Thyroid gland (tissue), 4 donors: Measurements from ENCODE around the gene PURB. TPM values are rescaled to one million over a fixed set of nuclear protein-coding genes. Genes with fewer than 3 reads are reported as not detected.
"Not testable (repeated sequence)": the region's sequence is repeated elsewhere in the genome, so short reads cannot be mapped to it uniquely, and the experiment has no call there.

Experiments used
- DNase-seq, 2 donors: peaks; one replicate each; pipeline ENCODE4 v3.0.0-alpha.2; 2019
- H3K27ac ChIP-seq, 3 donors: fragments of 200-600 bp; sonication (generic); 1 replicate in 2 of 3; 2 replicates in 1 of 3; pipeline ENCODE4 v1.5.1; 2016 to 2019; ENCODE audit warnings: mild to moderate bottlenecking in 1 of 3, moderate library complexity in 1 of 3
- H3K27me3 ChIP-seq: fragments of 200-600 bp; sonication (generic); one replicate; pipeline ENCODE4 v1.5.1; 2019
- H3K36me3 ChIP-seq, 2 donors: fragments of 200-600 bp; sonication (generic); one replicate each; pipeline ENCODE4 v1.5.1; 2016 to 2019
- H3K4me1 ChIP-seq, 2 donors: fragments of 200-600 bp; sonication (generic); one replicate each; pipeline ENCODE4 v1.5.1; 2017 to 2019
- H3K4me3 ChIP-seq, 3 donors: fragments of 200-600 bp; sonication (generic); replicated peaks in 1 of 3; 1 replicate in 2 of 3; 2 replicates in 1 of 3; pipeline ENCODE4 v1.5.1; 2016; ENCODE audit warnings: mild to moderate bottlenecking in 1 of 3
- H3K9me3 ChIP-seq: fragments of 200-600 bp; sonication (generic); one replicate; pipeline ENCODE4 v1.5.1; 2017
- CTCF ChIP-seq, 6 experiments: fragments of 200-600 bp in 3 of 6; fragments of 450-650 bp in 3 of 6; sonication (generic) in 3 of 6; IDR thresholded peaks; one replicate each; pipeline ENCODE4 v1.5.1; 2016 to 2019; ENCODE audit warnings: antibody characterized with exemption in 6 of 6, mild to moderate bottlenecking in 2 of 6, inconsistent platforms in 1 of 6, moderate library complexity in 1 of 6
- POLR2A ChIP-seq, 2 donors: fragments of 450-650 bp; IDR thresholded peaks; one replicate each; pipeline ENCODE4 v1.6.1; 2017; ENCODE audit warnings: antibody characterized with exemption in 2 of 2, mild to moderate bottlenecking in 2 of 2, moderate library complexity in 1 of 2
- WGBS, 2 donors: methylation state at CpG; one replicate each; pipeline ENCODE4 v1.1.5; 2017; 5-methylcytosine and 5-hydroxymethylcytosine counted together
- intact Hi-C: fragments of 100-400 bp; cut with DNase I; formaldehyde crosslinking; loops from one replicate; pipeline ENCODE4 v1.15.1; 2023
- total RNA-seq, 4 donors: library from RNA; depleted of rRNA; stranded (reverse); fragments of >200 nt; gene quantifications; one replicate each; pipeline ENCODE4 v1.2.3, GENCODE V29; 2016

PURB gene
- total RNA-seq, 4 donors from 2014 or later = 25.6 to 47.4 (median 31.5) TPM

- 57 to 60% methylated on average over 1 of the region's 1 CpG for WGBS, 2 donors
- no peak overlapping the region for H3K27ac ChIP-seq
- no peak for TF ChIP-seq CTCF (IDR thresholded peaks at IDR 0.05)
- no peak for TF ChIP-seq POLR2A (IDR thresholded peaks at IDR 0.05)
- H3K9me3 ChIP-seq = no peaks in the 10 kb centered on the region
- H3K4me3 ChIP-seq = peak overlapping the region in 1 of 3 donors; percentile 4
- DNase-seq = no peak
- H3K27me3 ChIP-seq = no peaks in the 10 kb centered on the region
- intact Hi-C loops = loop anchor here (10.0 kb wide), 1 partner anchor 114 kb away; no protein-coding TSS in a partner anchor
- H3K4me1 ChIP-seq = peaks cover 53 to 65% of the 10 kb centered on the region in 2 donors
- no peaks in the 10 kb centered on the region for H3K36me3 ChIP-seq
These were observed 4.2 kb downstream of the PURB start for GRCh38 chr7:44881066-44881600.

- Histone ChIP-seq H3K27ac (no peak overlapping the region), H3K36me3 (no peaks in the 10 kb centered on the region), H3K4me1 (peaks cover 52 to 66% of the 10 kb centered on the region in 2 donors), H3K27me3 (no peaks in the 10 kb centered on the region), H3K4me3 (peak overlapping the region in 1 of 3 donors; percentile 0), H3K9me3 (no peaks in the 10 kb centered on the region)
- no peak for DNase-seq
- intact Hi-C loops = loop anchor here (10.0 kb wide), 1 partner anchor 114 kb away; no protein-coding TSS in a partner anchor
- TF ChIP-seq POLR2A (IDR thresholded peaks at IDR 0.05) (no peak), CTCF (IDR thresholded peaks at IDR 0.05) (no peak)
- WGBS, 2 donors = 51 to 55% methylated on average over 4 of the region's 4 CpGs
These were observed 4.9 kb downstream of the PURB start for GRCh38 chr7:44880317-44881018.

GRCh38 chr7:44876393-44876792 is 8.9 kb downstream of the PURB start:
- Histone ChIP-seq H3K9me3 (no peaks in the 10 kb centered on the region), H3K4me1 (peaks cover 22 to 35% of the 10 kb centered on the region in 2 donors)
- intact Hi-C loops = no loop called here

GRCh38 chr7:44875241-44875640 is 10.1 kb downstream of the PURB start:
- 91% methylated on average over 10 to 11 of the region's 11 CpGs for WGBS, 2 donors
- TF ChIP-seq POLR2A (IDR thresholded peaks at IDR 0.05) = no peak
- TF ChIP-seq CTCF (IDR thresholded peaks at IDR 0.05) = no peak
- DNase-seq = no peak
- no peak overlapping the region for H3K27ac ChIP-seq
- H3K36me3 ChIP-seq = no peaks in the 10 kb centered on the region
- H3K27me3 ChIP-seq = no peaks in the 10 kb centered on the region
- H3K4me1 ChIP-seq = peaks cover 16 to 24% of the 10 kb centered on the region in 2 donors
- no peak overlapping the region for H3K4me3 ChIP-seq
- H3K9me3 ChIP-seq = no peaks in the 10 kb centered on the region
- intact Hi-C loops = no loop called here

More at GRCh38 chr7:44876393-44876792, 8.9 kb downstream of the PURB start:
- WGBS, 2 donors = 47 to 62% methylated on average over 4 of the region's 4 CpGs
- Histone ChIP-seq H3K27ac (no peak overlapping the region), H3K36me3 (no peaks in the 10 kb centered on the region), H3K27me3 (no peaks in the 10 kb centered on the region), H3K4me3 (no peak overlapping the region)
- no peak for TF ChIP-seq CTCF (IDR thresholded peaks at IDR 0.05)
- no peak for TF ChIP-seq POLR2A (IDR thresholded peaks at IDR 0.05)
- no peak for DNase-seq

GRCh38 chr7:44872787-44873186 is 12.5 kb downstream of the PURB start:
- no peak overlapping the region for H3K4me3 ChIP-seq
- H3K36me3 ChIP-seq = no peaks in the 10 kb centered on the region
- no peak for TF ChIP-seq CTCF (IDR thresholded peaks at IDR 0.05)
- TF ChIP-seq POLR2A (IDR thresholded peaks at IDR 0.05) = no peak
- H3K9me3 ChIP-seq = no peaks in the 10 kb centered on the region
- peaks cover 12% of the 10 kb centered on the region in 2 donors for H3K4me1 ChIP-seq
- intact Hi-C loops = no loop called here
- DNase-seq = no peak
- 95 to 97% methylated on average over 1 of the region's 1 CpG for WGBS, 2 donors
- H3K27ac ChIP-seq = no peak overlapping the region
- H3K27me3 ChIP-seq = no peaks in the 10 kb centered on the region

- peaks cover 9 to 14% of the 10 kb centered on the region in 2 donors for H3K4me1 ChIP-seq
- H3K9me3 ChIP-seq, DNase-seq, H3K27me3 ChIP-seq, H3K4me3 ChIP-seq, H3K36me3 ChIP-seq, H3K27ac ChIP-seq, intact Hi-C loops: not testable (repeated sequence)
- WGBS, 2 donors = 89 to 100% methylated on average over 5 to 14 of the region's 23 CpGs
These were observed 13.4 kb downstream of the PURB start for GRCh38 chr7:44871918-44872317.

- H3K4me3 ChIP-seq, H3K9me3 ChIP-seq, H3K36me3 ChIP-seq, H3K27me3 ChIP-seq, intact Hi-C loops, H3K4me1 ChIP-seq, H3K27ac ChIP-seq, DNase-seq: not testable (repeated sequence)
- 86 to 98% methylated on average over 10 to 29 of the region's 29 CpGs for WGBS, 2 donors
These were observed 14.6 kb downstream of the PURB start for GRCh38 chr7:44870780-44871179.
